ENCODE results near the gene TRIM66. TPM values are rescaled to one million over a fixed set of nuclear protein-coding genes. Genes with fewer than 3 reads are reported as not detected.
"Not testable (repeated sequence)": the region's sequence is repeated elsewhere in the genome, so short reads cannot be mapped to it uniquely, and the experiment has no call there.

Gene TRIM66
- total and polyA plus RNA-seq, 2 donors (not counting 1 experiment from before 2014, with no cell fraction given), result 3.9 to 13.7 TPM

DNA sequence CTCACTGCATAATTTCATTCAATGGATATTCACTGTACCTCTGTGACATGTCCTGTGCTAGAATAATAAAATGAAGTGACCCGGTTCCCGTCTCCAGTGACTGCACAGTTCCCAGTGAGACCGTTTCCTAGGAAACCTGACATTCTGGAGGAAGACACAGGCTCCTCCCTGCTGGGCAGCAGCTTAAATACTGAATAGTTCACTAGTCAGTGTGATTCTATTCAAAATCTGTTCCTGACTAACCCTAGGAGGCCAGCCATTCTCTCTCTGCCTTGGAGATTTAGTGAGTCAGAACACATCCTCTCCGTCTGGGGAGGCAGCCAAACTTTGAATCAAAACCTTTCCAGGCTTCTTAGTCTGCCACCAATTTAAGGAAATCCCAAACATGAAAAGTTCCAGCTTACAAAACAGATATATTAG, 11.3 kb downstream of the TRIM66 start:
- peak overlapping the region; percentile 74 for H3K27ac ChIP-seq (ENCODE audit: insufficient read depth, low read length)
- H3K27me3 ChIP-seq (ENCODE audit: control insufficient read depth, insufficient read depth, low read length), result no peaks in the 10 kb centered on the region
- TF ChIP-seq, protein P1, sequence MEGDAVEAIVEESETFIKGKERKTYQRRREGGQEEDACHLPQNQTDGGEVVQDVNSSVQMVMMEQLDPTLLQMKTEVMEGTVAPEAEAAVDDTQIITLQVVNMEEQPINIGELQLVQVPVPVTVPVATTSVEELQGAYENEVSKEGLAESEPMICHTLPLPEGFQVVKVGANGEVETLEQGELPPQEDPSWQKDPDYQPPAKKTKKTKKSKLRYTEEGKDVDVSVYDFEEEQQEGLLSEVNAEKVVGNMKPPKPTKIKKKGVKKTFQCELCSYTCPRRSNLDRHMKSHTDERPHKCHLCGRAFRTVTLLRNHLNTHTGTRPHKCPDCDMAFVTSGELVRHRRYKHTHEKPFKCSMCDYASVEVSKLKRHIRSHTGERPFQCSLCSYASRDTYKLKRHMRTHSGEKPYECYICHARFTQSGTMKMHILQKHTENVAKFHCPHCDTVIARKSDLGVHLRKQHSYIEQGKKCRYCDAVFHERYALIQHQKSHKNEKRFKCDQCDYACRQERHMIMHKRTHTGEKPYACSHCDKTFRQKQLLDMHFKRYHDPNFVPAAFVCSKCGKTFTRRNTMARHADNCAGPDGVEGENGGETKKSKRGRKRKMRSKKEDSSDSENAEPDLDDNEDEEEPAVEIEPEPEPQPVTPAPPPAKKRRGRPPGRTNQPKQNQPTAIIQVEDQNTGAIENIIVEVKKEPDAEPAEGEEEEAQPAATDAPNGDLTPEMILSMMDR (conservative IDR thresholded peaks at IDR 0.05 in 1 of 2, IDR thresholded peaks at IDR 0.05 in 1 of 2; ENCODE audit: low read depth in 1 of 2, low read length in 2 of 2), result no peak
- TF ChIP-seq EZH2 (IDR thresholded peaks at IDR 0.05; ENCODE audit: low read length, missing control alignments), result no peak
- H3K9ac ChIP-seq (ENCODE audit: insufficient read depth, low read length), result no peak overlapping the region
- no peak overlapping the region for H3K4me3 ChIP-seq (replicated peaks in 1 of 4; ENCODE audit: control extremely low read depth in 1 of 4, insufficient read depth in 1 of 4, low read depth in 3 of 4, low read length in 4 of 4)
- no peaks in the 10 kb centered on the region for H3K79me2 ChIP-seq (ENCODE audit: control insufficient read depth, insufficient read depth, low read length)
- H4K20me1 ChIP-seq (ENCODE audit: control insufficient read depth, extremely low read depth, insufficient read depth, low read length), result no peaks in the 10 kb centered on the region
- H3K36me3 ChIP-seq (ENCODE audit: control insufficient read depth, insufficient read depth, low read length), result no peaks in the 10 kb centered on the region
- DNase-seq (ENCODE audit: low read depth in 2 of 2), result peak; percentile 95 to 96
- H3K9me3 ChIP-seq (ENCODE audit: control insufficient read depth, insufficient read depth, low read depth, low read length), result no peaks in the 10 kb centered on the region
- peak overlapping the region; percentile 79 for H3K4me2 ChIP-seq (ENCODE audit: extremely low read depth, insufficient read depth, low read length)
- no peak overlapping the region for H2AFZ ChIP-seq (ENCODE audit: low read length)
- H3K4me1 ChIP-seq (ENCODE audit: control insufficient read depth, extremely low read depth, insufficient read depth, low read length), result peaks cover 16% of the 10 kb centered on the region

DNA sequence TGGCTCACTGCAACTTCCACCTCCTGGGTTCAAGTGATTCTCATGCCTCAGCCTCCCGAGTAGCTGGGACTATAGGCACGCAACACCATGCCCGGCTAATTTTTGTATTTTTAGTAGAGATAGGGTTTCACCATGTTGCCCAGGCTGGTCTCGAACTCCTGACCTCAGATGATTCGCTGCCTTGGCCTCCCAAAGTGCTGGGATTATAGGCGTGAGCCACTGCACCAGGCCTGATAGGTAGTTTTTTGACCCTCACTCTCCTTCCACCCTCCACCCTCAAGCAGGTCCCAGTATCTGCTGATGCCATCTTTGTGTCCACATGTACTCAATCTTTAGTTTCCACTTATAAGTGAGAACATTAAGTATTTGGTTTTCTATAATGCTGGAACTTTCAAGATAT, 12.4 kb downstream of the TRIM66 start:
- DNase-seq (ENCODE audit: low read depth in 2 of 2); H3K27ac ChIP-seq (ENCODE audit: insufficient read depth, low read length); H3K4me2 ChIP-seq (ENCODE audit: extremely low read depth, insufficient read depth, low read length): not testable (repeated sequence)

DNA sequence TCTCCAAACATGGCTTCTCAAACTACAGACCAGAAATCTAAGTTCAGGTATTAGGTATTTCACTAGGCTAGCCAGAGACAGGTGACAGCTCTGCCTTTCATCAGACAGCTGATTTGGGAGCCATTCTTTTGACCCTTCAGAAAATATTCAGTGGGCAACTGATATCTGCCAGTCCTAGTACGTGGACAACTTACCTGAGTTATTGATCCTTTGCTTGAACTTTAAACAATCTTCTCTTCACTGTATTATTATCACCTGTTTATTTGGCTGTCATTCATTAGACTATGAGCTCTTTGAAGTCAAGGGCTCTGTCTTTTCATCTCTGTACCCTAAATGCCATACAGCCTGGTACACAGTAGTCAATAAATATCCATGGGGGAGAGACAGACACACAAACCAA, 17.2 kb downstream of the TRIM66 start:
- Histone ChIP-seq H3K4me2 (ENCODE audit: extremely low read depth, insufficient read depth, low read length) (no peak overlapping the region), H3K4me3 (replicated peaks in 1 of 4; ENCODE audit: control extremely low read depth in 1 of 4, insufficient read depth in 1 of 4, low read depth in 3 of 4, low read length in 4 of 4) (no peak overlapping the region), H3K27me3 (ENCODE audit: control insufficient read depth, insufficient read depth, low read length) (no peaks in the 10 kb centered on the region), H3K79me2 (ENCODE audit: control insufficient read depth, insufficient read depth, low read length) (no peaks in the 10 kb centered on the region), H4K20me1 (ENCODE audit: control insufficient read depth, extremely low read depth, insufficient read depth, low read length) (no peaks in the 10 kb centered on the region), H3K9ac (ENCODE audit: insufficient read depth, low read length) (no peak overlapping the region), H2AFZ (ENCODE audit: low read length) (no peak overlapping the region), H3K27ac (ENCODE audit: insufficient read depth, low read length) (no peak overlapping the region), H3K4me1 (ENCODE audit: control insufficient read depth, extremely low read depth, insufficient read depth, low read length) (peaks cover 2% of the 10 kb centered on the region), H3K36me3 (ENCODE audit: control insufficient read depth, insufficient read depth, low read length) (no peaks in the 10 kb centered on the region), H3K9me3 (ENCODE audit: control insufficient read depth, insufficient read depth, low read depth, low read length) (no peaks in the 10 kb centered on the region)
- TF ChIP-seq, protein P1 (conservative IDR thresholded peaks at IDR 0.05 in 1 of 2, IDR thresholded peaks at IDR 0.05 in 1 of 2; ENCODE audit: low read depth in 1 of 2, low read length in 2 of 2), result no peak
- TF ChIP-seq EZH2 (IDR thresholded peaks at IDR 0.05; ENCODE audit: low read length, missing control alignments), result no peak
- DNase-seq (ENCODE audit: low read depth in 2 of 2), result no peak

More for the DNA sequence above, 12.4 kb downstream of the TRIM66 start:
- not testable (repeated sequence) for H3K36me3 ChIP-seq (ENCODE audit: control insufficient read depth, insufficient read depth, low read length); H3K79me2 ChIP-seq (ENCODE audit: control insufficient read depth, insufficient read depth, low read length); H3K9ac ChIP-seq (ENCODE audit: insufficient read depth, low read length); H3K27me3 ChIP-seq (ENCODE audit: control insufficient read depth, insufficient read depth, low read length); H3K4me3 ChIP-seq (replicated peaks in 1 of 4; ENCODE audit: control extremely low read depth in 1 of 4, insufficient read depth in 1 of 4, low read depth in 3 of 4, low read length in 4 of 4); H4K20me1 ChIP-seq (ENCODE audit: control insufficient read depth, extremely low read depth, insufficient read depth, low read length); H3K9me3 ChIP-seq (ENCODE audit: control insufficient read depth, insufficient read depth, low read depth, low read length); H2AFZ ChIP-seq (ENCODE audit: low read length)
- H3K4me1 ChIP-seq (ENCODE audit: control insufficient read depth, extremely low read depth, insufficient read depth, low read length), result peaks cover 16% of the 10 kb centered on the region

Measured in fibroblast of lung (primary cell).